ENCODE measurements around the gene DOCK11. TPM values are rescaled to one million over a fixed set of nuclear protein-coding genes. Genes with fewer than 3 reads are reported as not detected.
"Not testable (repeated sequence)": the region's sequence is repeated elsewhere in the genome, so short reads cannot be mapped to it uniquely, and the experiment has no call there.

Gene DOCK11
- polyA plus RNA-seq, 3 donors from 2014 or later = 27.9 to 48.8 (median 28.9) TPM

GRCh38 chrX:118685393-118685792 lies 189.8 kb downstream of the DOCK11 start:
- H3K27me3 Mint-ChIP-seq (ENCODE audit: low read depth in 3 of 3) = peaks cover 2 to 9% (median 4%) of the 10 kb centered on the region in 3 donors
- no peak overlapping the region for H3K4me3 Mint-ChIP-seq
- H3K27ac Mint-ChIP-seq = no peak overlapping the region
- H3K9me3 Mint-ChIP-seq = no peaks in the 10 kb centered on the region
- no peak for DNase-seq
- H3K4me1 Mint-ChIP-seq = no peaks in the 10 kb centered on the region
- H3K36me3 Mint-ChIP-seq = peaks cover 8 to 12% (median 9%) of the 10 kb centered on the region in 3 donors

GRCh38 chrX:118688935-118689334 lies 193.3 kb downstream of the DOCK11 start:
- Mint-ChIP-seq H3K4me3 (no peak overlapping the region), H3K27ac (peak overlapping the region in 1 of 6 donors; percentile 37), H3K4me1 (no peaks in the 10 kb centered on the region), H3K9me3 (no peaks in the 10 kb centered on the region), H3K36me3 (peaks cover 3 to 8% (median 8%) of the 10 kb centered on the region in 3 donors), H3K27me3 (ENCODE audit: low read depth in 3 of 3) (peaks cover 2 to 7% (median 4%) of the 10 kb centered on the region in 3 donors)
- DNase-seq = no peak

- Mint-ChIP-seq H3K4me3 (no peak overlapping the region), H3K9me3 (no peaks in the 10 kb centered on the region), H3K4me1 (no peaks in the 10 kb centered on the region), H3K27ac (no peak overlapping the region), H3K27me3 (ENCODE audit: low read depth in 3 of 3) (peaks cover 2 to 4% (median 2%) of the 10 kb centered on the region in 3 donors), H3K36me3 (no peaks in the 10 kb centered on the region)
- DNase-seq = no peak
Observed at GRCh38 chrX:118693843-118694242, 198.2 kb downstream of the DOCK11 start.

GRCh38 chrX:118694638-118695037 lies 199.0 kb downstream of the DOCK11 start:
- no peaks in the 10 kb centered on the region for H3K4me1 Mint-ChIP-seq
- H3K27ac Mint-ChIP-seq = no peak overlapping the region
- H3K9me3 Mint-ChIP-seq = no peaks in the 10 kb centered on the region
- H3K27me3 Mint-ChIP-seq (ENCODE audit: low read depth in 3 of 3) = peaks cover 0 to 8% (median 2%) of the 10 kb centered on the region in 3 donors
- no peaks in the 10 kb centered on the region for H3K36me3 Mint-ChIP-seq
- H3K4me3 Mint-ChIP-seq = no peak overlapping the region
- DNase-seq = no peak

GRCh38 chrX:118698516-118699170 lies 203.0 kb downstream of the DOCK11 start:
- no peak overlapping the region for H3K4me3 Mint-ChIP-seq
- DNase-seq = no peak
- H3K4me1 Mint-ChIP-seq = peaks cover 5 to 7% of the 10 kb centered on the region in 2 donors
- no peaks in the 10 kb centered on the region for H3K36me3 Mint-ChIP-seq
- H3K9me3 Mint-ChIP-seq = no peaks in the 10 kb centered on the region
- peak overlapping the region in 4 of 6 donors; percentile 19 to 49 (median 20) for H3K27ac Mint-ChIP-seq
- peaks cover 0 to 10% (median 2%) of the 10 kb centered on the region in 3 donors for H3K27me3 Mint-ChIP-seq (ENCODE audit: low read depth in 3 of 3)

- DNase-seq = peak in 1 of 3 donors; percentile 8
- Mint-ChIP-seq H3K9me3 (no peaks in the 10 kb centered on the region), H3K4me3 (no peak overlapping the region), H3K27ac (peak overlapping the region in 4 of 6 donors; percentile 5 to 57 (median 13)), H3K36me3 (no peaks in the 10 kb centered on the region), H3K4me1 (peaks cover 5 to 7% of the 10 kb centered on the region in 2 donors), H3K27me3 (ENCODE audit: low read depth in 3 of 3) (peaks cover 0 to 7% (median 2%) of the 10 kb centered on the region in 3 donors)
Observed at GRCh38 chrX:118702741-118703140, 207.1 kb downstream of the DOCK11 start.

GRCh38 chrX:118706681-118707080 lies 211.1 kb downstream of the DOCK11 start:
- no peak overlapping the region for H3K27ac Mint-ChIP-seq
- no peaks in the 10 kb centered on the region for H3K36me3 Mint-ChIP-seq
- no peak for DNase-seq
- peaks cover 0 to 4% (median 2%) of the 10 kb centered on the region in 3 donors for H3K27me3 Mint-ChIP-seq (ENCODE audit: low read depth in 3 of 3)
- H3K4me1 Mint-ChIP-seq = peaks cover 5 to 7% of the 10 kb centered on the region in 2 donors
- no peaks in the 10 kb centered on the region for H3K9me3 Mint-ChIP-seq
- no peak overlapping the region for H3K4me3 Mint-ChIP-seq

- H3K4me3 Mint-ChIP-seq = no peak overlapping the region
- H3K27ac Mint-ChIP-seq = no peak overlapping the region
- H3K9me3 Mint-ChIP-seq = no peaks in the 10 kb centered on the region
- H3K36me3 Mint-ChIP-seq = no peaks in the 10 kb centered on the region
- H3K27me3 Mint-ChIP-seq (ENCODE audit: low read depth in 3 of 3) = peaks cover 3 to 8% (median 3%) of the 10 kb centered on the region in 3 donors
- peaks cover 0 to 4% of the 10 kb centered on the region in 2 donors for H3K4me1 Mint-ChIP-seq
- no peak for DNase-seq
Observed at GRCh38 chrX:118714521-118714920, 218.9 kb downstream of the DOCK11 start.

- H3K4me3 Mint-ChIP-seq = peak overlapping the region in 2 of 5 donors; percentile 60 to 64
- H3K27ac Mint-ChIP-seq; H3K27me3 Mint-ChIP-seq (ENCODE audit: low read depth in 3 of 3); DNase-seq; H3K9me3 Mint-ChIP-seq; H3K36me3 Mint-ChIP-seq; H3K4me1 Mint-ChIP-seq: not testable (repeated sequence)
Observed at GRCh38 chrX:118715917-118716316, 220.3 kb downstream of the DOCK11 start.

GRCh38 chrX:118716833-118717232 lies 221.2 kb downstream of the DOCK11 start:
- H3K9me3 Mint-ChIP-seq; DNase-seq; H3K4me3 Mint-ChIP-seq; H3K36me3 Mint-ChIP-seq; H3K27ac Mint-ChIP-seq; H3K27me3 Mint-ChIP-seq (ENCODE audit: low read depth in 3 of 3); H3K4me1 Mint-ChIP-seq: not testable (repeated sequence)

- no peak for DNase-seq
- Mint-ChIP-seq H3K27me3 (ENCODE audit: low read depth in 3 of 3) (peaks cover 2 to 8% (median 3%) of the 10 kb centered on the region in 3 donors), H3K27ac (no peak overlapping the region), H3K36me3 (peaks cover 0 to 7% (median 0%) of the 10 kb centered on the region in 3 donors), H3K4me3 (no peak overlapping the region), H3K4me1 (peaks cover 0 to 4% of the 10 kb centered on the region in 2 donors), H3K9me3 (no peaks in the 10 kb centered on the region)
Observed at GRCh38 chrX:118717678-118718391, 222.2 kb downstream of the DOCK11 start.

- Mint-ChIP-seq H3K36me3 (peaks cover 0 to 7% (median 0%) of the 10 kb centered on the region in 3 donors), H3K4me3 (no peak overlapping the region), H3K27ac (peak overlapping the region in 2 of 6 donors; percentile 34 to 55), H3K9me3 (no peaks in the 10 kb centered on the region), H3K4me1 (peaks cover 0 to 4% of the 10 kb centered on the region in 2 donors), H3K27me3 (ENCODE audit: low read depth in 3 of 3) (peaks cover 2 to 8% (median 3%) of the 10 kb centered on the region in 3 donors)
- no peak for DNase-seq
Observed at GRCh38 chrX:118718737-118719136, 223.1 kb downstream of the DOCK11 start.

- peaks cover 0 to 4% of the 10 kb centered on the region in 2 donors for H3K4me1 Mint-ChIP-seq
Observed at GRCh38 chrX:118720058-118720707, 224.6 kb downstream of the DOCK11 start.

GRCh38 chrX:118723376-118723775 lies 227.8 kb downstream of the DOCK11 start:
- Mint-ChIP-seq H3K36me3 (peaks cover 0 to 7% (median 0%) of the 10 kb centered on the region in 3 donors), H3K9me3 (peaks cover 0 to 3% (median 0%) of the 10 kb centered on the region in 6 donors), H3K4me3 (no peak overlapping the region), H3K4me1 (peaks cover 2 to 6% of the 10 kb centered on the region in 2 donors), H3K27ac (no peak overlapping the region), H3K27me3 (ENCODE audit: low read depth in 3 of 3) (peaks cover 0 to 13% (median 9%) of the 10 kb centered on the region in 3 donors)
- no peak for DNase-seq

More at GRCh38 chrX:118720058-118720707, 224.6 kb downstream of the DOCK11 start:
- peaks cover 0 to 8% (median 3%) of the 10 kb centered on the region in 3 donors for H3K27me3 Mint-ChIP-seq (ENCODE audit: low read depth in 3 of 3)
- peaks cover 0 to 7% (median 0%) of the 10 kb centered on the region in 3 donors for H3K36me3 Mint-ChIP-seq
- H3K9me3 Mint-ChIP-seq = no peaks in the 10 kb centered on the region
- no peak for DNase-seq
- H3K4me3 Mint-ChIP-seq = no peak overlapping the region
- no peak overlapping the region for H3K27ac Mint-ChIP-seq

Measured in immature natural killer cell (primary cell).